Fibroblast of villous mesenchyme (primary cell): ENCODE measurements around the gene TECR. TPM values are rescaled to one million over a fixed set of nuclear protein-coding genes. Genes with fewer than 3 reads are reported as not detected.

ENCODE experiments used
- DNase-seq: peaks from one replicate; pipeline ENCODE4 v3.0.0-alpha.2; 2010; ENCODE audit warnings: low read depth
- H3K4me3 ChIP-seq: 2 replicates; pipeline ENCODE4 v1.5.1; 2011; ENCODE audit warnings: low read depth, mild to moderate bottlenecking, low read length
- CTCF ChIP-seq: IDR thresholded peaks from 2 replicates; pipeline ENCODE4 v1.5.1; 2012; ENCODE audit warnings: low read depth, mild to moderate bottlenecking, low read length; ENCODE audit not compliant: insufficient read depth
- total RNA-seq: library from RNA; depleted of rRNA; stranded (reverse); fragments of >200 nt; gene quantifications from 2 replicates; pipeline ENCODE4 v1.2.3, GENCODE V29; 2012

TECR gene
- total RNA-seq, 1 donor, result 32.0 TPM

GRCh38 chr19:14494411-14494810 lies 35.0 kb upstream of the TECR start:
- no peak for DNase-seq
- TF ChIP-seq CTCF, result no peak
- peak overlapping the region; percentile 83 for H3K4me3 ChIP-seq

GRCh38 chr19:14494910-14495671 lies 34.3 kb upstream of the TECR start:
- H3K4me3 ChIP-seq, result peak overlapping the region; percentile 83
- no peak for TF ChIP-seq CTCF
- no peak for DNase-seq

- peak overlapping the region; percentile 83 for H3K4me3 ChIP-seq
- TF ChIP-seq CTCF, result no peak
- DNase-seq, result no peak
Observed at GRCh38 chr19:14495672-14496028, 33.7 kb upstream of the TECR start.

GRCh38 chr19:14496029-14496833 lies 33.2 kb upstream of the TECR start, which contains the start of gene GIPC1:
TSS of gene GIPC1 (minus strand) at chr19:14496127. CDS start at chr19:14482976, 13,151 bp downstream.
- DNase-seq, result peak; percentile 100

GRCh38 chr19:14496834-14497227 lies 32.6 kb upstream of the TECR start:
- peak overlapping the region; percentile 51 for H3K4me3 ChIP-seq
- TF ChIP-seq CTCF, result no peak
- DNase-seq, result no peak

More at GRCh38 chr19:14496029-14496833, 33.2 kb upstream of the TECR start, which contains the start of gene GIPC1:
- no peak for TF ChIP-seq CTCF
- H3K4me3 ChIP-seq, result peak within 1 kb of the TSS; percentile 83

- no peak for DNase-seq
- TF ChIP-seq CTCF, result no peak
- no peak overlapping the region for H3K4me3 ChIP-seq
Observed at GRCh38 chr19:14497228-14497921, 32.0 kb upstream of the TECR start.
